GM12875 (cell line): ENCODE measurements around the gene ATP2C2.

ENCODE experiments used
- H3K4me3 ChIP-seq: one replicate; pipeline ENCODE4 v1.5.1; 2011; ENCODE audit warnings: low read depth, low read length, control low read depth
- CTCF ChIP-seq: IDR thresholded peaks from 2 replicates; pipeline ENCODE4 v1.5.1; 2011; ENCODE audit warnings: low read depth, mild to moderate bottlenecking, control low read depth, inconsistent platforms, low read length, moderate library complexity, borderline replicate concordance; ENCODE audit not compliant: insufficient read depth

The ATP2C2 gene

GRCh38 chr16:84465154-84465553 is 96.8 kb downstream of the ATP2C2 start:
- TF ChIP-seq CTCF = no peak
- H3K4me3 ChIP-seq = no peak overlapping the region

- H3K4me3 ChIP-seq = no peak overlapping the region
- no peak for TF ChIP-seq CTCF
These were observed 98.4 kb downstream of the ATP2C2 start for GRCh38 chr16:84466692-84467091.

- no peak overlapping the region for H3K4me3 ChIP-seq
These were observed 98.9 kb downstream of the ATP2C2 start for GRCh38 chr16:84467256-84467655.

GRCh38 chr16:84467709-84468108 is 99.4 kb downstream of the ATP2C2 start:
- H3K4me3 ChIP-seq = no peak overlapping the region
- TF ChIP-seq CTCF = no peak

More at GRCh38 chr16:84467256-84467655, 98.9 kb downstream of the ATP2C2 start:
- no peak for TF ChIP-seq CTCF

GRCh38 chr16:84471316-84471715 is 103.0 kb downstream of the ATP2C2 start:
- no peak for TF ChIP-seq CTCF
- H3K4me3 ChIP-seq = no peak overlapping the region

GRCh38 chr16:84471966-84472365 is 103.6 kb downstream of the ATP2C2 start:
- no peak overlapping the region for H3K4me3 ChIP-seq
- no peak for TF ChIP-seq CTCF

- H3K4me3 ChIP-seq = no peak overlapping the region
- TF ChIP-seq CTCF = no peak
These were observed 107.4 kb downstream of the ATP2C2 start for GRCh38 chr16:84475643-84476240.
